Activated gamma-delta T cell (primary cell): ENCODE data around the gene KDM4D.
"Not testable (repeated sequence)": the region's sequence is repeated elsewhere in the genome, so short reads cannot be mapped to it uniquely, and the experiment has no call there.

Experiments
- DNase-seq: peaks from one replicate; lab custom pipeline; 2025; lab: John Stamatoyannopoulos, UW
- total RNA-seq, 2 donors: gene quantifications; one replicate each; lab custom pipeline; 2026; lab: John Stamatoyannopoulos, UW

Gene KDM4D
- total RNA-seq = 0.92 to 1.2 reads per million in 2 donors

DNA sequence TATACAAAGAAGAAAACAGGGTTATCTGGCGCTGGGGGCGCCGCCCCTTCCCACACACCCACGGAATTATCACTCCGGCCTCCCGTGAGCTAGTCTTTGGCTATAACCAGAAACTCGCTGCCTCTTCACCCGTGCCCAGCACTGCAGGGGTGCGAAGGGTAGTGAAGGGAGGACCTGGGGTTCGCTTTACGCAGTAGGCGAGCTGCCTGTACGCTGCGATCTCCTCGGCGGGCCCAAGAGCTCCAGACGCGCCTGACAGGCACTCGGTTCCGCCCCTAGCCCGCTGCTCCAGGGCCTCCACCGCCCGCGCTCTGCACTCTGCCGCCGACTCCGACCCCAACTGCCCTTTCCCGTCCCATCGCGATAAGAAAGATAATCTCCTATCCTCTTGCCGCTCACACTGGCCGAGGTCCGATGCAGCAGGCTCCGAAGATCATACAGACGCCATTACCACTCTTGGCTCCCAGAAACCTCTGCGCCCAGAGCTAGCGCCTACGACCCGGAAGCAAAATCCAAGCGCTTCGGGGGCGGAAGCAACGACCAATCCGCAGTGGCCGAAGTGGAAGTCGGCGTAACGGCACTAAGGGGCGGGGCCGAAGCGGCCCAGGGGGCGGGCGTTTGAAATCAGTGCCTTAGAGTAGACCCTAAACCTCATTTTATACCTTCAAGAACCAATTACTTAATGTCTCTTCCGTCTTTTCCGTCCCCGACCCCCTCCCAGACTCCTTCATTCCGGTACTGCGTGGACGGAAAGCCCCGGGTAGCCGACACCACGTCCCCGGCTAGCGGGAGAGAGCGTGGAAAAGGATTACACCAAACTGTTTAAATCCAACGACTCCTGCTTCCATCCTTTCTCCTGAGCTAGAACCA is at the start of gene KDM4D, which contains the start of gene CWC15:
Gene KDM4D, plus strand, starts transcription at position 611 of the 870 bp plus-strand sequence. CDS start 23,664 bp downstream, outside the sequence.
Gene CWC15, minus strand, starts transcription at position 458 of the 870 bp plus-strand sequence. CDS start 1,371 bp downstream, outside the sequence.
- peak; percentile 74 for DNase-seq

DNA sequence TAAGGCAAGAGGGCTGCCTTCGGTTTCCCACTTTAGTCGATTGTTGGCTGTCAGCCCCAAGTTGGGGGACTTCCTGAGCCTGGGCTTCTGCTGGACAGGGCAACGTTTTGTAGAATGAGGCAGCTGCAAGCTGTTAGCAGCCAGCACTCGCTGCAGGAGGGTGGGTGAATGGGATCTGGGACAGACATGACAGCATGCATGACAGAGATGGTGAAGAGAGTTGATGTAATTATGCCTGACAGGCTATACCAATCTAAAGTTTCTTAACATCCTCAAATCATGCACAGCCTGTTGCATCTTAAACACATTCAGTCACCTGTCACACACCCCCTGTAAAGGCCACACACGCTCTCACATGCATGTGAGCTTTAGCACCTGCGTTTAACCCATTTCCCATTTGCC is 49.3 kb upstream of the KDM4D start:
- DNase-seq = no peak

DNA sequence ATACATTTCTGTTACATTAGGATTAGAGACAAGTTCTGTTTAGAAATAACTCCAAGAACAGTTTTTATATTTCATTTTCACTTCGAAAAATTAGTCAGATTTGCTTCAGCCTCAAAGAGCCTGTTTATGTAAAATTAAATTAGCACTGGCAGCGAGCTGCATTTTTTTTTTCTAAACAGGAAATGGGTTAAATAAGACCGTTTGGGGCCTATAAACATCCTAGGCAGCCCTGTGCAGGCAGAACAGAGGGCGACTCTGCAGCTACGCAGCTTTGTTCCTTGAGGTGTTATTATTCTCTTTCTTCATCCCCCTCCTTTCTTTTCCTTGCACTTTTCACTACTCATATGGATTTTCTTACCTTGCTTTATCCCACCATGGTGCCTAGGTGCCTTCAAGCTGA is 48.9 kb upstream of the KDM4D start:
- DNase-seq = no peak

GRCh38 chr11:94925422-94926270 is 47.9 kb upstream of the KDM4D start:
- DNase-seq = no peak

- no peak for DNase-seq
These were observed 47.3 kb upstream of the KDM4D start for GRCh38 chr11:94926271-94926625.

- no peak for DNase-seq
These were observed 46.7 kb upstream of the KDM4D start for GRCh38 chr11:94926698-94927237.

DNA sequence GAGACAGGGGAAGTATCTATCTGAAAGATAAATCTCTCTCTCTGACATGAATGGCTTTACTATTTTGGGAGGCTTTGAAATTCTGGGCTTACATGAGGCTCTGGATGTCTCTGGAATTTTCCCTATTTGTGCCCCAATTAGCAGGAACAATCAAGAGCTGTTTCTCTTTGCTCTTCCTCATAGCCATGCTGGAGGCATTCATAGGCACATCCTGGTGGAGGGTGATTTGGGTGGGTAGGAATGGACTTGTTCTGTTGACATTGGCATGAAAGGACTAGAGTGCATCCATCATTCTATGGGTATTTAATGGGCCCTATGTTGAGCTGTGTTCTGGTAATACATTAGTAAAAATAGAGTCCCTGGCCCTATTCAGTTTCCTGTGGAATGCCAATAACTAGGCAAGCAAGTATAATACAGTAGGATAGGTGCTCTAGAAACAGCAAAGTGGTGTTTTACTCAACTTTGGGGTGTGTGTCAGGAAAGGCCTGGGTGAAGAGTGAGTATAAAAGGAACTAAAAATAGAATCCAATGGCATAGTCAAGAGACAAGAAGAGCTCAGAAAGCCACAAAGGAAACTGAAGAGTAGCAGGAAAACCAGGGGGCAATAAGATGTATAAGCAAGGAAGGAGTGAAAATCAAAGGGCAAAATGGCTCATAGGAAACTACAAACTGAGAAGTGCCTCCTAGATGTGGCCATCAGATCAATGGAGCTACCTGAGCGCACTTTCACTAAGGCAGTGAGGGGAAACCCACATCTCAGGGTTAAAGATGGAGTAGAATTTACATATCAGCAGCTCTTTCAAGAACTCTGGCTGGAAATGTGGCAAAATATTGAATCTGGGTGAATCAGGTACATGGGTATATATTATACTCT is 45.2 kb upstream of the KDM4D start:
- no peak for DNase-seq

DNA sequence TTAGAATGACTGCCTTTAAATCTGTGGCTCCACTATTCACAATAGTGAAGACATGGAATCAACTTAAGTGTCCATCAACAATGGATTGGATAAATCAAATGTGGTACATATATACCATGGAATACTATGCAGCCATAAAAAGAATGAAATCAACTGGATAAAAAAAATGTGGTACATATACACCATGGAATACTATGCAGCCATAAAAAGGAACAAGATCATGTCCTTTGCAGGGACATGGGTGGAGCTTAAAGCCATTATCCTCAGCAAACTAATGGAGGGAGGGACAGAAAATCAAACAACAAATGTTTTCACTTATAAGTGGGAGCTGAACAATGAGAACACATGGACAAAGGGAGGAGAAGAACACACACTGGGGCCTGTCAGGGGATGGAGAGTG is 41.4 kb upstream of the KDM4D start:
- DNase-seq = not testable (repeated sequence)

DNA sequence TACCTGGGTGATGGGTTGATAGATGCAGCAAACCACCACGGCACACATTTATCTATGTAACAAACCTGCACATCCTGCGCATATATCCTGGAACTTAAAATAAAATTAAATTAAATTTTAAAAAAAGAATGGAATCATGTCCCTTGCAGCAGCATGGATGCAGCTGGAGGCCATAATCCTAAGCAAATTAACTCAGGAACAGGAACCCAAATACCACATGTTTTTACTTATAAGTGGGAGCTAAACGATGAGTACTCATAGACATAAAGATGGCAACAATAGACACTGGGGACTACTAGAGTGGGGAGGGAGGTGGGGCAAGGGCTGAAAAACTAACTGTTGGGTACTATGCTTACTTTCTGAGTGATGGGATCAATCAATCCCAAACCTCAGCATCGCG is 41.0 kb upstream of the KDM4D start:
- DNase-seq = no peak

GRCh38 chr11:94933223-94934130 is 40.0 kb upstream of the KDM4D start:
- no peak for DNase-seq

DNA sequence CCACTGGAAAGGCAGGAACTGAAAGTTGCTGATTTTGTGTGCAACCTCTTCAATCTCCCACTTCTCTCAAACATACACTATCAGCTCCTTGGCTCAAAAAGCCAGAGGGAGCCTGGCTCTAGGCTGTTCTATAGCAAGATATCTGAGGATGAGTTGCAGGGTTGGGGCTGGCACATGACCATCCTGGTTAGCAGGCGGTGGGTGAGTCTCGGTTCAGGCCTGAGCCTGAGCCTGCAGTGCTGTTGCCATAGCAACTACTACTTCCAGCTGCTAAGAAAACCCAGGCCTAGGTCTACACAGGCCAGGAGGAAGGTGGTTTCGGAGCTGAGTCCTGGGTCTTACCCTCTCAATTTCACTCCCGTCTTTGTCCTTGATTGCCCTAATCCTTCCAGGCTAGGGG is 39.1 kb upstream of the KDM4D start:
- DNase-seq = no peak

DNA sequence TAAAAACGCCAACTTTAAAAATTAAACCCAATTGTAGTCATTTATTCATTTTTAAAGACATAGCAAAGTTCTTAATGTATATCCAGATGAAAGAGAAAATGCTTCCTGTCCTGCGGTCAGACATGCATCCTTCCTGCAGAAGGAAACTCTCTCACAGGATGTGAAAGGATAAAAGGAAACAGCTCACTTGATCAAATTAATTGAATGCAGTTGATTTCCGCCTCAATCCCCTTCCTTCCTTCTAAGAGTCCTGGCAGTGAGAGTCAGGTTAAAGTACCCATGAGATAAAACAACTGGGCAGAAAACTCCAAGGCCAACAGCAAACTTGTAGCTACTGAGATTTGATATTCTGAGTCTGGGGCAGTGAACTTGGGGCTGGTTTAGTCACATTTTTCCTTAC is 38.7 kb upstream of the KDM4D start:
- no peak for DNase-seq

GRCh38 chr11:94938095-94939055 is 35.1 kb upstream of the KDM4D start:
- DNase-seq = no peak

GRCh38 chr11:94939346-94939745 is 34.2 kb upstream of the KDM4D start:
- no peak for DNase-seq

GRCh38 chr11:94941131-94941530 is 32.4 kb upstream of the KDM4D start:
- no peak for DNase-seq

- DNase-seq = no peak
These were observed 26.7 kb upstream of the KDM4D start for GRCh38 chr11:94946812-94947211.

GRCh38 chr11:94948070-94948617 is 25.4 kb upstream of the KDM4D start:
- DNase-seq = no peak

- no peak for DNase-seq
These were observed 18.8 kb upstream of the KDM4D start for GRCh38 chr11:94954753-94955152.

DNA sequence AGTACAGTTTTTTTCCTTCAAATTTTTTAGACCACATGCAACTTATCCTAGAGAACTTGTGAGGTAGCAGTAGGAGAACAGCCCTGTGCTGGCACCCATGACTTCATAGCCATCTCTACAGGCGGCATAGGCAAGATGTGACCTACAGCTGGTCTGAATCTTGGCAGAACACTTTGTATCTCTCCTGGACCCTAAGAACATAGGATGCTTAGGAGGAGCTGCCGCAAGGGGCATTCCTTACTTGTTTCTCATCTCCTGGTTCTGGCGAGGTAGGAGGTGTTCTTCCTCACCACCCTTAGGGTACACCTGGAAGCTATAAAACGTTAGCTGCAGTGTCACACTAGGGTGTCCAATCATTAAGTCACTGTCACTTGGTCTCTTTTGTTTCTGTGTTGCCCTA is 16.5 kb upstream of the KDM4D start:
- no peak for DNase-seq
